ENCODE data around the gene PROX1. TPM values are rescaled to one million over a fixed set of nuclear protein-coding genes. Genes with fewer than 3 reads are reported as not detected.

The PROX1 gene
- total RNA-seq, 1 experiment from 2014 or later = not detected

DNA sequence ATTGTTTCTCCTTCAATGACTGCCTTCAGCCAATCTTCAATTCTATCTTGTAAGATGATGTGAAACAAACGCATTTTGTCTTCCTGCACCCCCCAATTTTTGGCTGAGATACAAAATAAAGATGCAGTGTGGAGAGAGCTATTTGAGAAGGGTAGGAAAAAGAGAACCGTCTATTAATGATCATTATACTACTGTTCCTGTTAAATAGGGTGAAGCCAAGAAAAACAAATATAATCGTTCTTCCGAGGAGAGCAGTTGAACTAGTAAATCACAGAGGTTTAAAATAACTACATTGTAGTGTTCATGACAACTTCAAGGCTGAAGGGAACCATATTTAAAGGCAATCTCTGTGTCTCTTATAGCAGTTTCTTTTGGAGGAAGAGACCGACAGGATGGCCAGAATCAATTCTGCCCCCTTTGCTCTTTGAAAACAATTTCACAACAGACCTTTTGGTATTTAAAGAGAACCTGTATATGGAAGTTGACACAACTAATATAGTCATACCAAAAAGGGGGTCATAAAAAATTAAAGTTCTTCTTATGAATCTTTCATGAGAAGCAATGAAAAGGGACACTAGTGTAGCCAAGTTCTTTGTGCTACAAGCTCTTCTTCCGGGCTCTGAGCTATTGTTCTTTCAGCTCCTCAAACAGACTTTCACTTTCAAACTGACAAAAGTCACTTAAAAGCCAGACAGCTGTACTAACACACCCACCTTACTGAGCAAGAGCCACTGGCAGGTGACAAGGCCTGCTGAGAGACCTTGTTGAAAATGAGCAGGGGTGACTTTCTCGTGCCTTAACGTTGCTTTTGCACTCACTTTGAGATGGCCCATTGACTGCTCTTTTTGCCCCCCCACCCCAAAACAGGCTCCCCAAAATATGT, 30.9 kb downstream of the PROX1 start:
- Histone ChIP-seq H3K36me3 (ENCODE audit: low read depth) (no peaks in the 10 kb centered on the region), H3K79me2 (ENCODE audit: low read depth) (no peaks in the 10 kb centered on the region), H3K4me2 (no peak overlapping the region), H3K9me2 (ENCODE audit: insufficient read depth) (no peaks in the 10 kb centered on the region), H3K27ac (no peak overlapping the region), H3F3A (ENCODE audit: insufficient read depth, low read depth) (no peaks in the 10 kb centered on the region), H4K20me1 (ENCODE audit: insufficient read depth) (no peaks in the 10 kb centered on the region), H3K27me3 (ENCODE audit: insufficient read depth, low read depth) (no peaks in the 10 kb centered on the region), H3K4me3 (no peak overlapping the region), H2AFZ (no peak overlapping the region), H3K4me1 (replicated peaks; ENCODE audit: insufficient read depth) (no peaks in the 10 kb centered on the region), H3K9me3 (ENCODE audit: insufficient read depth, low read depth) (no peaks in the 10 kb centered on the region; the same call in 1 of the 2 replicates)
- no peak for TF ChIP-seq CTCF (conservative IDR thresholded peaks at IDR 0.05)
- no peak for TF ChIP-seq EZH2 (IDR thresholded peaks at IDR 0.05; ENCODE audit: low read depth)
- CTCF ChIA-PET = no interaction called here
- POLR2A ChIA-PET (ENCODE audit: unreplicated experiment) = no interaction called here
- DNase-seq = no peak
- intact Hi-C loops (cut with micrococcal nuclease; ENCODE audit: unreplicated experiment) = no loop called here
- BruUV-seq (replicated peaks) = no TSS peak

GRCh38 chr1:214019499-214019898, 31.7 kb downstream of the PROX1 start:
- no peak overlapping the region for H3K4me3 ChIP-seq
- CTCF ChIA-PET = no interaction called here

DNA sequence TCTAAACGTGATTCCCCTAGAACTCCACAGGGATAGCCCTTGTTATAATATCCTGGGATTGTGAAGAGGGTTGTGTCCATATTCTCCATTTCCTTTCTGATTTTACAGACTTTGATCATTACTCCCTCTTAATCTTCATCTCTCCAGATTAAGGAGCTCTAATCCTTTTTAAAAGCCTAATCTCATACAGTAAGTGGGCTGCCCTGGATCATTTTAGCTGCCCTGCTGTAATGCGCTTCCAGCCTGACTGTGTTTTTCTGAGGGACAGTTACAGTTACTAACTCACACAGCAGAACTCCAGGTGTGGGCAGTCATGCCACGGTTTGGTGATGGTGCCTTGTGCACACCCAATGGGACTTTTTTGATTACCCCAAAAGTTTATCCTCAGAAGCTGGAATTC, 33.5 kb downstream of the PROX1 start:
- Histone ChIP-seq H3F3A (ENCODE audit: insufficient read depth, low read depth) (no peaks in the 10 kb centered on the region), H2AFZ (no peak overlapping the region), H3K4me1 (replicated peaks; ENCODE audit: insufficient read depth) (no peaks in the 10 kb centered on the region), H3K36me3 (ENCODE audit: low read depth) (no peaks in the 10 kb centered on the region), H3K9me2 (ENCODE audit: insufficient read depth) (no peaks in the 10 kb centered on the region), H3K27me3 (ENCODE audit: insufficient read depth, low read depth) (no peaks in the 10 kb centered on the region), H3K4me3 (no peak overlapping the region), H3K27ac (no peak overlapping the region), H4K20me1 (ENCODE audit: insufficient read depth) (no peaks in the 10 kb centered on the region), H3K79me2 (ENCODE audit: low read depth) (no peaks in the 10 kb centered on the region), H3K4me2 (no peak overlapping the region), H3K9me3 (ENCODE audit: insufficient read depth, low read depth) (no peaks in the 10 kb centered on the region; the same call in 1 of the 2 replicates)
- ChIA-PET POLR2A (ENCODE audit: unreplicated experiment) (no interaction called here), CTCF (no interaction called here)
- TF ChIP-seq CTCF (conservative IDR thresholded peaks at IDR 0.05) (no peak), EZH2 (IDR thresholded peaks at IDR 0.05; ENCODE audit: low read depth) (no peak)
- intact Hi-C loops (cut with micrococcal nuclease; ENCODE audit: unreplicated experiment) = no loop called here
- BruUV-seq (replicated peaks) = no TSS peak
- no peak for DNase-seq

More at GRCh38 chr1:214019499-214019898, 31.7 kb downstream of the PROX1 start:
- H3K36me3 ChIP-seq (ENCODE audit: low read depth) = no peaks in the 10 kb centered on the region
- no peak for DNase-seq
- no peaks in the 10 kb centered on the region for H4K20me1 ChIP-seq (ENCODE audit: insufficient read depth)
- H3K27ac ChIP-seq = no peak overlapping the region
- no peaks in the 10 kb centered on the region for H3K27me3 ChIP-seq (ENCODE audit: insufficient read depth, low read depth)
- POLR2A ChIA-PET (ENCODE audit: unreplicated experiment) = no interaction called here
- no peak overlapping the region for H3K4me2 ChIP-seq
- H3K9me3 ChIP-seq (ENCODE audit: insufficient read depth, low read depth) = no peaks in the 10 kb centered on the region; the same call in 1 of the 2 replicates
- no peak overlapping the region for H2AFZ ChIP-seq
- H3F3A ChIP-seq (ENCODE audit: insufficient read depth, low read depth) = no peaks in the 10 kb centered on the region
- H3K9me2 ChIP-seq (ENCODE audit: insufficient read depth) = no peaks in the 10 kb centered on the region
- intact Hi-C loops (cut with micrococcal nuclease; ENCODE audit: unreplicated experiment) = no loop called here
- no TSS peak for BruUV-seq (replicated peaks)
- no peaks in the 10 kb centered on the region for H3K79me2 ChIP-seq (ENCODE audit: low read depth)
- TF ChIP-seq EZH2 (IDR thresholded peaks at IDR 0.05; ENCODE audit: low read depth) (no peak), CTCF (conservative IDR thresholded peaks at IDR 0.05) (no peak)
- no peaks in the 10 kb centered on the region for H3K4me1 ChIP-seq (replicated peaks; ENCODE audit: insufficient read depth)
